ENCODE results near the gene MCM7.

Gene MCM7

GRCh38 chr7:100093498-100093897 lies 7.7 kb downstream of the MCM7 start:
- no peaks in the 10 kb centered on the region for H3K9me3 ChIP-seq (ENCODE audit: control insufficient read depth, insufficient read depth, low read length)
- peaks cover 65% of the 10 kb centered on the region for H3K36me3 ChIP-seq (ENCODE audit: insufficient read depth, low read length)
- H3K4me1 ChIP-seq (ENCODE audit: insufficient read depth, low read length): no peaks in the 10 kb centered on the region
- no peak overlapping the region for H3K9ac ChIP-seq (ENCODE audit: low read depth, low read length)

GRCh38 chr7:100093054-100093453 lies 8.1 kb downstream of the MCM7 start:
- Histone ChIP-seq H3K9ac (ENCODE audit: low read depth, low read length) (no peak overlapping the region), H3K9me3 (ENCODE audit: control insufficient read depth, insufficient read depth, low read length) (no peaks in the 10 kb centered on the region), H3K4me1 (ENCODE audit: insufficient read depth, low read length) (no peaks in the 10 kb centered on the region; the same call in 1 of the 2 replicates), H3K36me3 (ENCODE audit: insufficient read depth, low read length) (peaks cover 60% of the 10 kb centered on the region)

- no peaks in the 10 kb centered on the region for H3K9me3 ChIP-seq (ENCODE audit: control insufficient read depth, insufficient read depth, low read length)
- H3K4me1 ChIP-seq (ENCODE audit: insufficient read depth, low read length): peaks cover 3% of the 10 kb centered on the region; the same call in 1 of the 2 replicates
- no peak overlapping the region for H3K9ac ChIP-seq (ENCODE audit: low read depth, low read length)
- H3K36me3 ChIP-seq (ENCODE audit: insufficient read depth, low read length): peaks cover 48% of the 10 kb centered on the region
Observed at GRCh38 chr7:100091411-100092181, 9.6 kb downstream of the MCM7 start.

DNA sequence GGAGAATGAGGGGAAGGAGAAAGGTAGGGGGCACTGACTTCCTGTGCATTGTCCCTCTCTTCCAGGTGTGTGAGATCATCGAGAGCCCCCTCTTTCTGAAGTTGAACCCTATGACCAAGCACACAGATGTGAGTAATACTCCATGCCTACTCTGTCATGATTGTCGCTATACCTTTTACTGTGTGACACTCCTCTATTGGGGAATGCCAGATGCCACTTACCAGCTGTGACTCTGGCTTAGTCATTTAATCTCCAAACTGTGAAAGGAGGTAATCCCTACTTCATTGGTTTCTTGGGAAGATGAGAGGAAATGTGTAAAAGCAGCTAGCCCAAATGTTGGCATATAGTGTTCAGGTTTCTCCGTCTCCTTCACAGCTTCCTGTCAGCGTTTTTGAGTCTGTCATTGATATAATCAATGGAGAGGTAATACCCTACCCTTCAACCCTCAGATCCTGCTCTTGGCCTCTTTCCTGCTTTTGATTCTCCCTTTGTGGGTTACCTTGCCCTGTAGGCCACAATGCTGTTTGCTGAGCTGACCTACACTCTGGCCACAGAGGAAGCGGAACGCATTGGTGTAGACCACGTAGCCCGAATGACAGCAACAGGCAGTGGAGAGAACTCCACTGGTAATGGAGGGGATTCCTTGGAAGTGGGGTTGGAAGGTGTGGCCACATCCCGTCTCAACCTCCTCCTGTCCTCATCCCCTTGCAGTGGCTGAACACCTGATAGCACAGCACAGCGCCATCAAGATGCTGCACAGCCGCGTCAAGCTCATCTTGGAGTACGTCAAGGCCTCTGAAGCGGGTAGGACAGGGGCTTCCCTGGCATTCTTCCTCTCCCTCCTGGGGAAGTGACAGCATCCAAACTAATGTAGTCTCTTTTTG lies 10.4 kb downstream of the MCM7 start:
- peaks cover 43% of the 10 kb centered on the region for H3K36me3 ChIP-seq (ENCODE audit: insufficient read depth, low read length)
- H3K4me1 ChIP-seq (ENCODE audit: insufficient read depth, low read length): peaks cover 3% of the 10 kb centered on the region; the same call in 1 of the 2 replicates
- H3K9me3 ChIP-seq (ENCODE audit: control insufficient read depth, insufficient read depth, low read length): no peaks in the 10 kb centered on the region
- no peak overlapping the region for H3K9ac ChIP-seq (ENCODE audit: low read depth, low read length)

- H3K36me3 ChIP-seq (ENCODE audit: insufficient read depth, low read length): peaks cover 31% of the 10 kb centered on the region
- no peaks in the 10 kb centered on the region for H3K9me3 ChIP-seq (ENCODE audit: control insufficient read depth, insufficient read depth, low read length)
- H3K4me1 ChIP-seq (ENCODE audit: insufficient read depth, low read length): peaks cover 7% of the 10 kb centered on the region; the same call in 1 of the 2 replicates
- H3K9ac ChIP-seq (ENCODE audit: low read depth, low read length): peak overlapping the region; percentile 82
Observed at GRCh38 chr7:100089458-100090196, 11.6 kb downstream of the MCM7 start.

DNA sequence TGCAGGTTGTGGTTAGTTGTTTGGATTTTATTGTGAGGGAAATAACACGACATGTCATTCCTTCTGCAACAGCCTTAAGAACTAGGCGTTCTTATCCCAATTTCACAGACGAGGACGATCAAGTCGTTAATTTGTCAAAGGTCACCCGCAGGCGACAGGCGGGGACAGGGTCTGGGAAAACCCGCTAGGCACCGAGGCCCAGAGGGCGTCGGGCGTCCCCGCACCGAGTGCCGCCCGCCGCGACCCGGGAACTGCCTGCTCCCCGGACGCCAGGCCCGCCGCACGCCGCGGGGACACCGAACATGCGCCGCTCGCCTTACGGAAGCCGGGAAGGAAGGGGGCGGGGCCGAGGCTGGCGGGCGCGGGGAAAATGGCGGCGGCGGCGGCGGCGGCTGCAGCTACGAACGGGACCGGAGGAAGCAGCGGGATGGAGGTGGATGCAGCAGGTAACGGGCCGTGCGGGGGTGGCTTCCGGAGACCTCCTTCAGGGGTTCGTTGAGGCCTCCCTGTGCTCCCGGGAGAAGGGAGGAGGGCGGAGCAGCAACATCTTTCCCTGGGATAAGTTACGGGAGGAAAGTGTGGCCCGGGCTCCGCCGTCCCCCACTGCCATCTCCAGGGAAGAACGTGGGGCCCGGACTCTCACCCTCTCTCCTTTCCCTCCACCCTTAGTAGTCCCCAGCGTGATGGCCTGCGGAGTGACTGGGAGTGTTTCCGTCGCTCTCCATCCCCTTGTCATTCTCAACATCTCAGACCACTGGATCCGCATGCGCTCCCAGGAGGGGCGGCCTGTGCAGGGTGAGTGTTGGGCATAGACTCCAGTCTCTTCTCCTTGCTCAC lies 12.4 kb downstream of the MCM7 start, which contains the start of gene COPS6:
COPS6 (plus strand) TSS at position 349 of the 837 bp plus-strand sequence; CDS start at position 371, 22 bp downstream.
- Histone ChIP-seq H3K9me3 (ENCODE audit: control insufficient read depth, insufficient read depth, low read length) (no peaks in the 10 kb centered on the region), H3K4me1 (ENCODE audit: insufficient read depth, low read length) (peaks cover 7% of the 10 kb centered on the region; the same call in 1 of the 2 replicates), H3K36me3 (ENCODE audit: insufficient read depth, low read length) (peaks cover 24% of the 10 kb centered on the region), H3K9ac (ENCODE audit: low read depth, low read length) (peak within 1 kb of the TSS; percentile 82)

- H3K4me1 ChIP-seq (ENCODE audit: insufficient read depth, low read length): peaks cover 9% of the 10 kb centered on the region; the same call in 1 of the 2 replicates
Observed at GRCh38 chr7:100088095-100088620, 13.0 kb downstream of the MCM7 start.

GRCh38 chr7:100087055-100087750 lies 14.0 kb downstream of the MCM7 start:
- no peaks in the 10 kb centered on the region for H3K9me3 ChIP-seq (ENCODE audit: control insufficient read depth, insufficient read depth, low read length)
- no peak overlapping the region for H3K9ac ChIP-seq (ENCODE audit: low read depth, low read length)
- H3K4me1 ChIP-seq (ENCODE audit: insufficient read depth, low read length): peaks cover 13% of the 10 kb centered on the region; the same call in 1 of the 2 replicates
- H3K36me3 ChIP-seq (ENCODE audit: insufficient read depth, low read length): 0 out of 2 replicates have a peak, but pooled peaks cover 9% of the 10 kb centered on the region

More at GRCh38 chr7:100088095-100088620, 13.0 kb downstream of the MCM7 start:
- Histone ChIP-seq H3K9me3 (ENCODE audit: control insufficient read depth, insufficient read depth, low read length) (no peaks in the 10 kb centered on the region), H3K36me3 (ENCODE audit: insufficient read depth, low read length) (peaks cover 18% of the 10 kb centered on the region), H3K9ac (ENCODE audit: low read depth, low read length) (peak overlapping the region; percentile 82)

- Histone ChIP-seq H3K9ac (ENCODE audit: low read depth, low read length) (no peak overlapping the region), H3K4me1 (ENCODE audit: insufficient read depth, low read length) (peaks cover 13% of the 10 kb centered on the region; the same call in 1 of the 2 replicates), H3K9me3 (ENCODE audit: control insufficient read depth, insufficient read depth, low read length) (no peaks in the 10 kb centered on the region), H3K36me3 (ENCODE audit: insufficient read depth, low read length) (0 out of 2 replicates have a peak, but pooled peaks cover under 1% of the 10 kb centered on the region)
Observed at GRCh38 chr7:100085515-100085914, 15.7 kb downstream of the MCM7 start.

DNA sequence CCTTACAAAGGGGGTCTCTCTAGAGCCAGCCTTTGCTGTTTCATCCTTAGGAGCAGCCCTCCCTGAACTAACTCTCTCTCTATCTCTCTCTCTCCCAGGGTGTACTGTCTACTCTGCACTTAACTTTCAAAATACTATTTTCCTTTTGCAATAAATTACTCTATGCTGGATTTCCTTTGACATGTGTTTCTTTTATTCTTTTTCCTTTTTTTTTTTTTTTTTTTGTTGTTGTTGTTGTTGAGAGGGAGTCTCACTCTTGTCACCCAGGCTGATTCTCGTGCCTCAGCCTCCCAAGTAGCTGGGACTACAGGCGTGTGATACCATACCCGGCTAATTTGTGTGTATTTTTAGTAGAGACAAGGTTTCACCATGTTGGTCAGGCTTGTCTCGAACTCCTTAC lies 18.2 kb downstream of the MCM7 start:
- Histone ChIP-seq H3K9ac (ENCODE audit: low read depth, low read length) (peak overlapping the region; percentile 97; the same call in 1 of the 2 replicates), H3K4me1 (ENCODE audit: insufficient read depth, low read length) (peaks cover 17% of the 10 kb centered on the region), H3K36me3 (ENCODE audit: insufficient read depth, low read length) (peaks cover 13% of the 10 kb centered on the region), H3K9me3 (ENCODE audit: control insufficient read depth, insufficient read depth, low read length) (no peaks in the 10 kb centered on the region)

GRCh38 chr7:100081535-100082102 lies 19.6 kb downstream of the MCM7 start, which contains the start of gene ZNF3:
Gene ZNF3, minus strand, starts transcription at chr7:100081723. Its CDS starts 4,366 bp downstream, at chr7:100077357.
- Histone ChIP-seq H3K36me3 (ENCODE audit: insufficient read depth, low read length) (peaks cover 23% of the 10 kb centered on the region), H3K9me3 (ENCODE audit: control insufficient read depth, insufficient read depth, low read length) (peaks cover 5% of the 10 kb centered on the region), H3K9ac (ENCODE audit: low read depth, low read length) (peak within 1 kb of the TSS; percentile 97)

DNA sequence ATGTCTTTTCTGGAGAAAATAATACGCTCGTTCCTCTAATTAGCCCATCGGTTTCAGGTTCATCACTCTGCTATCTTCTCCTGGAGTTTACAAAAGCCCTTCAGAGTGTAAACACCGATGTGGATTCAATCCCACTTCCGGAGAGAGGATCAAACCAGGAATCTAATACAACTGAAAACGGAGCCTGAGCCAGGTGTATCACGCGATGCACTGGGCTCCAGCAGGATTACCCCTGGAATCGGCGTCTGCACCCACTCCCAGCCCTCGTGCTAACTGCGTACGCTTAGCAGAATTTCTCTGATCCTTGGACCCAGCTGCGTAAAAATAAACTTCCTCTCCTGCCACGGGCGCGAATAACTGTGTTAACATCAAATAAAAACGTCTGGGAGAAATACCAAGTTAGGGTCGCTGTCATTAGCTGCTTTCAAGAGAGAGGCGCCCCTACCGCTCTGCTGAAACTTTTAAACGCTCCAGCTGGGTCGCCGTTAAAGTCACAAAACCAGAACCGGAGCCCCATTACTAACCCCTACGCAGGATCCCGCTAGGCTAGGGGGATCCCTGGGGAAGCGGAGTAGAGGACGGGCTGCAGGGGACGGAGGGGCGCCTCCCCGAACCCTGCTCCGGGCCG lies 20.2 kb downstream of the MCM7 start:
- Histone ChIP-seq H3K4me1 (ENCODE audit: insufficient read depth, low read length) (peaks cover 13% of the 10 kb centered on the region), H3K9ac (ENCODE audit: low read depth, low read length) (peak overlapping the region; percentile 97), H3K36me3 (ENCODE audit: insufficient read depth, low read length) (peaks cover 28% of the 10 kb centered on the region), H3K9me3 (ENCODE audit: control insufficient read depth, insufficient read depth, low read length) (peaks cover 11% of the 10 kb centered on the region)

More at GRCh38 chr7:100081535-100082102, 19.6 kb downstream of the MCM7 start, which contains the start of gene ZNF3:
- peaks cover 13% of the 10 kb centered on the region for H3K4me1 ChIP-seq (ENCODE audit: insufficient read depth, low read length)
